GM21526 (cell line): ENCODE results near the gene SMG6.
"Not testable (repeated sequence)": the region's sequence is repeated elsewhere in the genome, so short reads cannot be mapped to it uniquely, and the experiment has no call there.

ENCODE experiments used
- ATAC-seq: cut with Tn5 transposase; IDR thresholded peaks from one replicate; pipeline ENCODE4 v1.9.1; 2021; ENCODE audit warnings: moderate library complexity; ENCODE audit not compliant: unreplicated experiment, low FRiP score

Gene SMG6

GRCh38 chr17:2155573-2155972 is 148.0 kb downstream of the SMG6 start:
- no peak for ATAC-seq

GRCh38 chr17:2151358-2152033 is 152.1 kb downstream of the SMG6 start:
- no peak for ATAC-seq

GRCh38 chr17:2150806-2151205 is 152.8 kb downstream of the SMG6 start:
- no peak for ATAC-seq

- no peak for ATAC-seq
Observed at GRCh38 chr17:2149934-2150333, 153.7 kb downstream of the SMG6 start.

- no peak for ATAC-seq
Observed at GRCh38 chr17:2146132-2146871, 157.3 kb downstream of the SMG6 start.

- no peak for ATAC-seq
Observed at GRCh38 chr17:2144701-2145100, 158.9 kb downstream of the SMG6 start.

- no peak for ATAC-seq
Observed at GRCh38 chr17:2143332-2143731, 160.3 kb downstream of the SMG6 start.

- ATAC-seq = not testable (repeated sequence)
Observed at GRCh38 chr17:2142682-2143081, 160.9 kb downstream of the SMG6 start.

GRCh38 chr17:2140683-2141082 is 162.9 kb downstream of the SMG6 start:
- ATAC-seq = no peak

- ATAC-seq = no peak
Observed at GRCh38 chr17:2138761-2139160, 164.8 kb downstream of the SMG6 start.

GRCh38 chr17:2138318-2138717 is 165.3 kb downstream of the SMG6 start:
- no peak for ATAC-seq

GRCh38 chr17:2137342-2138098 is 166.1 kb downstream of the SMG6 start:
- ATAC-seq = peak; percentile 74

GRCh38 chr17:2136241-2136640 is 167.3 kb downstream of the SMG6 start:
- ATAC-seq = no peak

GRCh38 chr17:2128011-2128410 is 175.6 kb downstream of the SMG6 start:
- no peak for ATAC-seq

GRCh38 chr17:2125013-2125535 is 178.5 kb downstream of the SMG6 start:
- no peak for ATAC-seq

GRCh38 chr17:2124391-2124790 is 179.2 kb downstream of the SMG6 start:
- no peak for ATAC-seq

- no peak for ATAC-seq
Observed at GRCh38 chr17:2123375-2124251, 180.0 kb downstream of the SMG6 start.

GRCh38 chr17:2122641-2123302 is 180.8 kb downstream of the SMG6 start:
- ATAC-seq = no peak

- ATAC-seq = no peak
Observed at GRCh38 chr17:2120586-2121335, 182.8 kb downstream of the SMG6 start.
